Renal cortex interstitium (tissue), 3 donors: Measurements from ENCODE around the gene NRTN. TPM values are rescaled to one million over a fixed set of nuclear protein-coding genes. Genes with fewer than 3 reads are reported as not detected.

Source experiments
- polyA plus RNA-seq, 3 donors: library from polyadenylated mRNA; unstranded; fragments of 120-200 nt; gene quantifications; one replicate each; pipeline ENCODE4 v1.2.1, GENCODE V29; 2013; ENCODE audit not compliant: insufficient read length in 3 of 3

The NRTN gene
- polyA plus RNA-seq, 3 donors, result 2.3 to 3.8 (median 3.6) TPM

Other genes with a start within 250 kb of the NRTN start
- gene TINCR, start 237.1 kb upstream of the NRTN start, polyA plus RNA-seq, result 1 to 10 TPM in 1 of 3 donors, under 1 TPM in 2; 0.49 to 1.0 (median 0.65) TPM
- 100 to 1,000 TPM in 1 of 3 donors, 10 to 100 TPM in 2; 77.7 to 108 (median 84.4) TPM for gene SAFB2, start 182.3 kb upstream of the NRTN start, polyA plus RNA-seq
- 100 to 1,000 TPM; 152 to 176 (median 154) TPM for gene SAFB, start 182.0 kb upstream of the NRTN start, polyA plus RNA-seq
- gene MICOS13, start 124.6 kb upstream of the NRTN start, polyA plus RNA-seq, result 10 to 100 TPM; 26.1 to 53.3 (median 45.5) TPM
- 10 to 100 TPM in 2 of 3 donors, 1 to 10 TPM in 1; 8.2 to 14.0 (median 12.0) TPM for gene HSD11B1L, start 124.0 kb upstream of the NRTN start, polyA plus RNA-seq
- 1,000 to 10,000 TPM in 1 of 3 donors, 100 to 1,000 TPM in 2; 596 to 1,019 (median 781) TPM for gene RPL36, start 114.8 kb upstream of the NRTN start, polyA plus RNA-seq
- 10 to 100 TPM; 44.3 to 75.0 (median 68.9) TPM for gene LONP1, start 84.9 kb upstream of the NRTN start, polyA plus RNA-seq
- not detected for gene CATSPERD, start 84.4 kb upstream of the NRTN start, polyA plus RNA-seq
- gene PRR22, start 20.3 kb upstream of the NRTN start, polyA plus RNA-seq, result 1 to 10 TPM; 2.4 to 5.0 (median 2.5) TPM
- 10 to 100 TPM; 21.2 to 35.0 (median 31.2) TPM for gene DUS3L, start 13.9 kb upstream of the NRTN start, polyA plus RNA-seq
- 10 to 100 TPM; 10.4 to 20.7 (median 14.1) TPM for gene FUT6, start 34.6 kb downstream of the NRTN start, polyA plus RNA-seq
- 1 to 10 TPM in 1 of 3 donors, under 1 TPM in 2; 0.40 to 1.9 (median 0.89) TPM for gene FUT3, start 46.4 kb downstream of the NRTN start, polyA plus RNA-seq
- gene FUT5, start 65.5 kb downstream of the NRTN start, polyA plus RNA-seq, result under 1 TPM in 2 of 3 donors, not detected in 1; 0.06 to 0.17 TPM
- 100 to 1,000 TPM; 130 to 197 (median 179) TPM for gene NDUFA11, start 98.7 kb downstream of the NRTN start, polyA plus RNA-seq
- gene VMAC, start 99.8 kb downstream of the NRTN start, polyA plus RNA-seq, result 10 to 100 TPM in 1 of 3 donors, 1 to 10 TPM in 2; 5.7 to 10.9 (median 5.9) TPM
- gene CAPS, start 109.2 kb downstream of the NRTN start, polyA plus RNA-seq, result 10 to 100 TPM; 16.6 to 43.9 (median 29.6) TPM
- 10 to 100 TPM; 61.7 to 66.0 (median 65.9) TPM for gene RANBP3, start 173.1 kb downstream of the NRTN start, polyA plus RNA-seq